IPS-15b (cell line): ENCODE measurements around the gene RAD51B.

Experiments
- H3K27me3 ChIP-seq: one replicate; pipeline ENCODE4 v1.6.1; 2013; ENCODE audit warnings: low read length; ENCODE audit not compliant: control insufficient read depth, insufficient read depth
- H3K36me3 ChIP-seq: one replicate; pipeline ENCODE4 v1.6.1; 2013; ENCODE audit warnings: low read length; ENCODE audit not compliant: control insufficient read depth, insufficient read depth
- H3K4me1 ChIP-seq: one replicate; pipeline ENCODE4 v1.6.1; 2013; ENCODE audit warnings: mild to moderate bottlenecking, low read length; ENCODE audit not compliant: control insufficient read depth, insufficient read depth
- H3K4me3 ChIP-seq: one replicate; pipeline ENCODE4 v1.5.1; 2013; ENCODE audit warnings: low read depth, low read length
- H3K9ac ChIP-seq: one replicate; pipeline ENCODE4 v1.6.1; 2013; ENCODE audit warnings: low read depth, mild to moderate bottlenecking, low read length
- H3K9me3 ChIP-seq: one replicate; pipeline ENCODE4 v1.6.1; 2013; ENCODE audit warnings: mild to moderate bottlenecking, low read length; ENCODE audit not compliant: control insufficient read depth, insufficient read depth

The RAD51B gene

GRCh38 chr14:68232300-68233055 is 412.9 kb downstream of the RAD51B start:
- Histone ChIP-seq H3K9ac (no peak overlapping the region), H3K4me3 (no peak overlapping the region), H3K9me3 (no peaks in the 10 kb centered on the region), H3K27me3 (no peaks in the 10 kb centered on the region), H3K4me1 (peaks cover 23% of the 10 kb centered on the region), H3K36me3 (no peaks in the 10 kb centered on the region)

GRCh38 chr14:68233101-68233784 is 413.7 kb downstream of the RAD51B start:
- Histone ChIP-seq H3K36me3 (no peaks in the 10 kb centered on the region), H3K9me3 (no peaks in the 10 kb centered on the region), H3K4me1 (peaks cover 23% of the 10 kb centered on the region), H3K27me3 (no peaks in the 10 kb centered on the region), H3K4me3 (no peak overlapping the region), H3K9ac (no peak overlapping the region)

GRCh38 chr14:68234101-68234905 is 414.7 kb downstream of the RAD51B start:
- peaks cover 23% of the 10 kb centered on the region for H3K4me1 ChIP-seq
- H3K36me3 ChIP-seq, result no peaks in the 10 kb centered on the region
- H3K27me3 ChIP-seq, result no peaks in the 10 kb centered on the region
- no peak overlapping the region for H3K4me3 ChIP-seq
- H3K9ac ChIP-seq, result no peak overlapping the region
- no peaks in the 10 kb centered on the region for H3K9me3 ChIP-seq

- no peaks in the 10 kb centered on the region for H3K27me3 ChIP-seq
- no peaks in the 10 kb centered on the region for H3K9me3 ChIP-seq
- no peak overlapping the region for H3K9ac ChIP-seq
- no peak overlapping the region for H3K4me3 ChIP-seq
- H3K36me3 ChIP-seq, result no peaks in the 10 kb centered on the region
- peaks cover 23% of the 10 kb centered on the region for H3K4me1 ChIP-seq
Observed at GRCh38 chr14:68235011-68235410, 415.4 kb downstream of the RAD51B start.

- H3K4me1 ChIP-seq, result peaks cover 7% of the 10 kb centered on the region
- no peak overlapping the region for H3K4me3 ChIP-seq
- H3K27me3 ChIP-seq, result no peaks in the 10 kb centered on the region
- no peak overlapping the region for H3K9ac ChIP-seq
- no peaks in the 10 kb centered on the region for H3K9me3 ChIP-seq
- H3K36me3 ChIP-seq, result no peaks in the 10 kb centered on the region
Observed at GRCh38 chr14:68236582-68237458, 417.2 kb downstream of the RAD51B start.

GRCh38 chr14:68238551-68238950 is 419.0 kb downstream of the RAD51B start:
- Histone ChIP-seq H3K9ac (no peak overlapping the region), H3K27me3 (no peaks in the 10 kb centered on the region), H3K9me3 (no peaks in the 10 kb centered on the region)

GRCh38 chr14:68238976-68239375 is 419.4 kb downstream of the RAD51B start:
- Histone ChIP-seq H3K9me3 (no peaks in the 10 kb centered on the region), H3K4me1 (peaks cover 4% of the 10 kb centered on the region), H3K36me3 (no peaks in the 10 kb centered on the region), H3K9ac (no peak overlapping the region), H3K4me3 (no peak overlapping the region), H3K27me3 (no peaks in the 10 kb centered on the region)

More at GRCh38 chr14:68238551-68238950, 419.0 kb downstream of the RAD51B start:
- Histone ChIP-seq H3K4me1 (peaks cover 2% of the 10 kb centered on the region), H3K4me3 (no peak overlapping the region), H3K36me3 (no peaks in the 10 kb centered on the region)

GRCh38 chr14:68239988-68240771 is 420.6 kb downstream of the RAD51B start:
- Histone ChIP-seq H3K4me1 (peaks cover 6% of the 10 kb centered on the region), H3K4me3 (no peak overlapping the region), H3K9ac (no peak overlapping the region)

GRCh38 chr14:68241862-68242487 is 422.4 kb downstream of the RAD51B start:
- no peak overlapping the region for H3K4me3 ChIP-seq
- H3K27me3 ChIP-seq, result no peaks in the 10 kb centered on the region
- H3K4me1 ChIP-seq, result peaks cover 6% of the 10 kb centered on the region
- no peaks in the 10 kb centered on the region for H3K36me3 ChIP-seq
- no peaks in the 10 kb centered on the region for H3K9me3 ChIP-seq
- H3K9ac ChIP-seq, result no peak overlapping the region

More at GRCh38 chr14:68239988-68240771, 420.6 kb downstream of the RAD51B start:
- no peaks in the 10 kb centered on the region for H3K36me3 ChIP-seq
- no peaks in the 10 kb centered on the region for H3K9me3 ChIP-seq
- no peaks in the 10 kb centered on the region for H3K27me3 ChIP-seq

GRCh38 chr14:68243450-68244010 is 424.0 kb downstream of the RAD51B start:
- Histone ChIP-seq H3K4me3 (no peak overlapping the region), H3K9me3 (no peaks in the 10 kb centered on the region), H3K4me1 (peaks cover 12% of the 10 kb centered on the region), H3K36me3 (no peaks in the 10 kb centered on the region), H3K9ac (no peak overlapping the region), H3K27me3 (no peaks in the 10 kb centered on the region)
